Inflammatory macrophage treated with lipopolysaccharide for 4 hours (primary cell): ENCODE results near the gene RPL26.
"Not testable (repeated sequence)": the region's sequence is repeated elsewhere in the genome, so short reads cannot be mapped to it uniquely, and the experiment has no call there.

Experiments used
- DNase-seq: peaks from one replicate; pipeline ENCODE4 v3.0.0-alpha.2; 2020

RPL26 gene

DNA sequence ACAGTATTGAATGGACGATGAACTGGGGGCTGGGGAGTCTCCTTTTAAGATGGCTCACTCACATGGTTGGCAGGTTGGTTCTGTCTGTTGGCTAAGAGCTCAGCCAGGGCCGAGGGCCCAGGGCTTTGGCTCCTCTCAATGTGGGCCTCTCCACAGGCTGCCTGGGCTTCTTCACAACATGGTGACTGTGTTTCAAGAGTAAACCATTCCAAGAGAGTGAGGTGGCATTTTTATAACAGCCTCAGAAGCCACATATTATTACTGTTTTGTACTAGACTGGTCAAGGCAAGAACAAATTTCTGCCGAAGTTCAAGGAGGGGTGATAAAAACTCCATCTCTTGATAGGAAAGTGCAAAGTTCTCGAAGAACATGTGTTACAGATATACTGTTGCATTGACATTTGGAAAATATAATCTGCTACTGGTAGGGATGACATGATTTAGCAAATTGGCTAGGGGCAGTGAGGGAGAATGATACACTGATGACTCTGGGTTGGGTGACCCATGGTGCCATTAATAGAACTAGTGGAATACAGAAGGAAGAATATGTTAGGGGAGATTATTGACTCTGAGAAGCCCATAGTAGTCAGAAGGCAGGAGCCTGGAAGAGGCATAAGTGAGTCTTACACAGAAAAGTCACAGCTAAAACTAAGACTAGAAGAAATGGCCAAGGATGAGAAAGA, 20.2 kb downstream of the RPL26 start:
- no peak for DNase-seq

DNA sequence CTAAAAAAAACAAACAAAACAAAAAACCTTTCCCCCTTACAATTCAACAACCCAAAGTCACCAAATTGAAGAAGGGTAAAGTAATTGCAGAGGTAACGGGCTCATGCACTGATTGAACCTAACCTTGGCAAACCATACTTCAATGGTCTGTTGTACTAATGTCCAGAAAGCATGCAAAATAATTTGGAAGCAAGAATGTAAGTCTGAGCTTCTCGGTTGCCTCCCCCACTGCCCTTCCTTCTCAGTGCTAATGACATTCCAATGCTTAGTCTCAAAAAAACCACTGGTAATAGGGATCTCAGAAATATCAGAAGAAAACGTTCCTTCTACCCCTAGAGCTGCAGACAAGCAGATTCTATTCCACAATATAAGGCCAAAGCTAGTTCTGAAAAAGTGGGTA, 22.2 kb downstream of the RPL26 start:
- no peak for DNase-seq

DNA sequence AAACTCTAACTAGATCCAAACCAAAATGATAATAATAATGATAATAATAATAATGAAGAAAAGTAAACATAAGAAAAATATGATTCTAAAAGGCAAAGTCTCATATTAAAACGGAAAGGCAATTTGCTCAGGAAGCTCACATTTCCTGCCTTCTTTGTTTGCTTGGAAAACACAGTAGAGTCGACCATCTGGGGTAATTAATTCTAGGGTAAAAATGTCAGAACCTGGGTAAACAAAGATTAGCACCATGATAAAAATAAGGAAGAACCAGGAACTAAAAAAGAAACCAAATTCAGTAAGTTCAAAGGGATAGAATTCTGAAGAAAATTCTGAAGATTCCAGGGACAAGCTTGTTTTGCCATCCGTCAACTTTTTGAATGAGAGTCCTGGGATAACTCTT, 22.7 kb downstream of the RPL26 start:
- DNase-seq: no peak

DNA sequence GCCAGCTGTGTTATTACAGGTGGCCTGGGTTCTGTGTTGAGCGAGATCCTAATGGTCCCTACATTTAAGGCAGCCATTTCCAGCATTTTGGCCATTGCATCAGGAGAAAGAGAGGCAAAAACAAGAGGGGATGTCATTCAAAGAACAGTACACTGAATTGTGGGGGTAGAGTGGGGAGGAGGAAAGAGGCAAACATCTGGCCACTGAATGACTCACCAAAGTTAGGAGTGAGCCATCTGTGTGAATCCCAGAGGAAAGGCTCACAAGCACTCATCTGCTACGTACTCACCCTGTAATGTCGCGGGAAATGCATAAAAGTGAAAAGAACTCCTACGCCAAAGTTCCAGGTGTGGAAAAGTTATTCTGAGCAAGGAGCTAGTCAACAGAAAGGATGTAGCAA, 23.2 kb downstream of the RPL26 start:
- no peak for DNase-seq

DNA sequence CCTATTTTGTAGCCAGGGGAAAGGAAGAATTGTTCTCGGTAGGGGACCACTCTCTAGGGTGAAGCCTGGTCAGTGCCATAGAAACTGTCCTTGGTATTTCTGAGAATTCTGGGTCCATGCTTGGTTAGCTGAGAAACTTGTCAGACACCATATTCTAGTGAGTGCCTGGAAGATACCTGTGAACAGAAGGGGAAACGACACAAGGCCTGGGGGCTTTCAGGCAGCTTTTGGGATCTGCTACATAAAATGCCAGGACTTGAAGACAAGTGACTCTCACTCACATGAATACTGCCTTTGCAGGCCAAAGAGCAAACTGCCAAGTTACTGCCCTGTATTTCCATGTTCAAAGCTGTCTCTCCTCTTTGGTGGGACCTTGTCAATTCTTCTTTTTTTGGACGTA, 25.1 kb downstream of the RPL26 start:
- DNase-seq: no peak

DNA sequence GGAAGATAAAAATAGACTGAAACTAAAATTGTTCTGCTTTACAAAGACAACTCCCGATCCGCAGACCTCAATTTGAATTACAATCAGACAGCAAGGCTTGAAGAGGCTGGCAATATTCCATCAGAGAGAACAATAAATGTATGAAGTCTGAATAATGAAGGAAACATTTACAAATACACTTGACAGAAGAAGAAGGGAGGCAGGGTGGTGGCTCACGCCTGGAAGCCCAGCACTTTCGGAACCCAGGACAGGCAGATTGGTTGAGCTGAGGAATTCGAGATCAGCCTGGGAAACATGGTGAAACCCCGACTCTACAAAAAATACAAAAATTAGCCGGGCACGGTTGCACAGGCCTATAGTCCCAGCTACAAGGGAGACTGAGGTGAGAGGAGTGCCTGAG, 28.8 kb downstream of the RPL26 start:
- no peak for DNase-seq

DNA sequence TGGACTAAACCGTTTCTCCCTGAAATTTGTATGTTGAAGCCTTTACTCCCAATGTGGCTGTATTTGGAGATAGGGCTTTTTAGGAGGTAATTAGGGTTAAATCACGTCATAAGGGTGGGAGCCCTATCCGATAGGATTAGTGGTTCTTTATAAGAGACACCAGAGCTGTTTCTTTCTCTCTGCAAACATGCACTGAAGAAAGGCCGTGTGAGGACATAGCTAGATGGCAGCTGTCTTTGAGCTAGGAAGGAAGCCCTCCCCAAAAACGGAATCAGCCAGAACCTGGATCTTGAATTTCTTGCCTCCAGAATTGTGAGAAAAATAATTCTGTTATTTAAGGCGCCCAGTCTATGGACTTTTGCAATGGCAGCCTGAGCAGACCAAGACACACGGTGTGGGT, 29.3 kb downstream of the RPL26 start:
- DNase-seq: no peak

DNA sequence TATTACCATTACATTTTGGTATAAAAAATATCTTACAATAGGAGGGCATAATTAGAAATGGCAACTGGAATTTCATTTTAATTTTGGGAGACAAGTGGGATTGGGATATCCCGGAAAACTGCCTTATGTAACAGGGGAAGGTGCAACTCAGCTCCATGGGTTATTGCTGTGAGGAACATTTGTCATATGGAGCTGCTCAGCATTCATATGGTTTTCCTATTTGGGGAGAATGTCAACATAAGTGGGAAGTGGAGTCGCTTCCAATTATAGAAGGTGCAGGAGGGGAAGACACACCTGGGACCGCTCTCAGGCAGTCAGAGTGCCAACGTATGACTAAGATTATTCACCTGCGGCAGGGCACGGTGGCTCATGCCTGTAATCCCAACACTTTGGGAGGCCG, 32.7 kb downstream of the RPL26 start:
- no peak for DNase-seq

DNA sequence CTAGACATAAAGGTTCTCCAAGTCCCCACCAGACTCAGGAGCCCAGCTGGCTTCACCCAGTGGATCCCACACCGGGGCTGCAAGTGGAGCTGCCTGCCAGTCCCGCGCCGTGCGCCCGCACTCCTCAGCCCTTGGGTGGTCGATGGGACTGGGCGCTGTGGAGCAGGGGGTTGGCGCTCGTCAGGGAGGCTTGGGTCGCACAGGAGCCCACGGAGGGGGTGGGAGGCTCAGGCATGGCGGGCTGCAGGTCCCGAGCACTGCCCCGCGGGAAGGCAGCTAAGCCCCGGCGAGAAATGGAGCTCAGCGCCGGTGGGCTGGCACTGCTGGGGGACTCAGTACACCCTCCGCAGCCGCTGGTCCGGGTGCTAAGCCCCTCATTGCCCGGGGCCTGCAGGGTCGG, 36.0 kb downstream of the RPL26 start:
- not testable (repeated sequence) for DNase-seq

DNA sequence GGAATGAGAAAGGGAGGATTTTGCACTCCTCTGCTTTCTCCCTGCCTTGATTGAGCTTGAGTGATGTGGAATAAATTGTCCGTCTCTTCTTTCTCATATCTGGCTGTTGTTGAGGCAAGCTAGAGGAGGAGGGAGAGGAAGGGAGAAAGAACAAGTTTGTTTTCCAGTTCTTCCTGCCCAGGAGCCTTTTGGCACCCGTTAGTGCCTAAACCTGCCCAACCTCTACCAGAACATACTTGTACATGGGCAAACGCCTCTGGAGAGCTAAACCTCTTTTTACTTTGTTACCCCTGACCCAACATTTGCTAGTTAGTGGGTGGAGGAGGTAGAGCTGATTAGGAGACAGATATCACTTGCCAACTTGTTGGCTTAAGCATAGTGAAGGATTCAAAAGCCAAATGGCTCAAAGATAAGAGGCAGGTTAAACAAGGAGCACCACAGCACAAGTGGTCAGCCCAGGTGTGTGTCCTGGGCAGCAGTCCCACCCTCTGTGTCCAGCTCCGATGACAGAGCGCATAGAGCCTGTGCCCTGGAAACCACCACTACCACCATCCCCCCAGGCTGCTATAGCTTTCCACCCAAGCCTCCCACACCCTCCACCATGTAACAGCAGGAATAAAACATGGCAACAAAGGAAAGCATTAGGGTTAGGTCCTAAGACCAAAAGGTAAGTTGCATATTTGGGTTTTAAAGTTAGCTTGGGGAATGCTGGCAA, 36.9 kb downstream of the RPL26 start:
- no peak for DNase-seq

DNA sequence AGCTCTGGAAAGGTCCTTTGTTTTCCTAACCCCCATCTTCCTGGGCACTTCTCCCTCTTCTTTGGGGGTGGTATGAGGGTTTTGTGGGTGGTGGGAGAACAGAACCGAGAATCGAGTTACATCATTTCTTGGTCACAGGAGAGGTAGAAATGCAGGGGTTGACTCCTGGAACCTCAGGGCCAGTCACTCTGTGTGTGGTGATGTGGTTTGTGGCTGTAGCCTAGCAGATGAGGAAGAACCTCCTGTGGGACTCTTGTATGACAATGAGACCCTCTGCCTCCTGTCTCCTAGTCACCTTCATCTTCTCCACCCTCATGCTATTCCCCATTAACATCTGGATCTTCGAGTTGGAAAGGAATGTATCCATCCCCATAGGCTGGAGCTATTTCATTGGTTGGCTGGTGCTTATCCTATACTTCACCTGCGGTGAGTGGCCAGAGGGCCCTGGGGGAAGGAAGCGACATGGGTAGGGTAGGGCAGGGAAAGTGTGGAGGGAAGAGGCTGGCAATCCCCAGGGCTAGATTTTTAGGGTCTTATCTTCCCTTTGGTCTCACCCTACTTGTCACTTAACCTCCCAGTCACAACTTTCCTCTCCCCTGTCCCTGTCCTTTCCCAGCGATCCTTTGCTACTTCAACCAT, 37.8 kb downstream of the RPL26 start:
- no peak for DNase-seq

DNA sequence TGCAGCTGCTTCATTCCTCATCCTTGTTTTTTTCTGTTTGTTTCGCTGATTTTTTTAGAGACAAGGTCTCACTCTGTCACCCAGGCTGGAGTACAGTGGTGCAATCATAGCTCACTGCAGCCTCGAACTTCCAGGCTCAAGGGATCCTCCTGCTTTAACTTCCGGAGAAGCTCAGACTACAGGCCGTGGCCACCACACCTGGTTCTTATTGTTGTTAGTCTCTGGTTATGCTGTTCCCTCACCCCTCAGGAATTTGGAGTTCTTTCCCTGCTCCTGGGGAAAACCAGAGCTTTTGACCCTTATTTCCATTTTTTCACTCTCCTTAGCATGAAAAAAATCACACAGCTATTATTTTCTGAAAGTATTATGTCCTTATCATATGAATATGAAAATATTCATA, 41.5 kb downstream of the RPL26 start:
- DNase-seq: no peak

DNA sequence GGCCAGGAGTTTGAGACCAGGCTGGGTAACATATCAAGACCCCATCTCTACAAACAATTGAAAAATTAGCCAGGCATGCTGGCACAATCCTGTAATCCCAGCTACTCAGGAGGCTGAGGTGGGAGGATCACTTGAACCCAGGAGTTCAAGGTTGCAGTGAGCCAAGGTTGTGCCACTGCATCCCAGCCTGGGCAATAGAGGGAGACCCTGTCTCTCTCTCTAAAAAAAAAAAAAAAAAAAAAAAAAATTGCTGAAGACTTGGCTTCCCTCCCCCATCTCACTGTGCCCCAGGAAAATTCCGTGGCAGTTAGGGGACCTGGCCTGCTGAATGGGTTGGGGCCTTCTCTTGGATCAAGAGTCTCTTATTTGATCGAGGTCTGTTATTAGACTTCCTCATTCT, 43.5 kb downstream of the RPL26 start, which contains the start of gene ODF4:
ODF4 (plus strand) TSS at position 301 of the 400 bp plus-strand sequence. CDS start 212 bp downstream, outside the sequence.
- no peak for DNase-seq

DNA sequence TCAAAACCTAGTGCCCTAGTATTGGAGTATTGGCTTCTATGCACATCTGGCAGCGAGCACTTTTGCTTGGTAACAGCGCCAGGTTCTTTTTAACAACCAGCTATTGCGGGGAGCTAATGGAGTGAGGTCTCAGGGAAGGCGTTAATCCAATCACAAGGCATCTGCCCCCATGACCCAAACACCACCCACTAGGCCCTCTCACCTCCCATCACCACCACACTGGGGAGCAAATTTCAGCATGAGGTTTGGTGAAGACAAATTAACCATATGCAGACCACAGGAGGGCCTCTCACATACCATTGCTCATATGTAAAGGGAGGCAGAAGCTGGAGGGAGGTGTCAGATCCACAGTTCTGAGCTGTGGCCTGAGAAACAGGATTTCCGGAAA, 44.2 kb downstream of the RPL26 start:
- no peak for DNase-seq

DNA sequence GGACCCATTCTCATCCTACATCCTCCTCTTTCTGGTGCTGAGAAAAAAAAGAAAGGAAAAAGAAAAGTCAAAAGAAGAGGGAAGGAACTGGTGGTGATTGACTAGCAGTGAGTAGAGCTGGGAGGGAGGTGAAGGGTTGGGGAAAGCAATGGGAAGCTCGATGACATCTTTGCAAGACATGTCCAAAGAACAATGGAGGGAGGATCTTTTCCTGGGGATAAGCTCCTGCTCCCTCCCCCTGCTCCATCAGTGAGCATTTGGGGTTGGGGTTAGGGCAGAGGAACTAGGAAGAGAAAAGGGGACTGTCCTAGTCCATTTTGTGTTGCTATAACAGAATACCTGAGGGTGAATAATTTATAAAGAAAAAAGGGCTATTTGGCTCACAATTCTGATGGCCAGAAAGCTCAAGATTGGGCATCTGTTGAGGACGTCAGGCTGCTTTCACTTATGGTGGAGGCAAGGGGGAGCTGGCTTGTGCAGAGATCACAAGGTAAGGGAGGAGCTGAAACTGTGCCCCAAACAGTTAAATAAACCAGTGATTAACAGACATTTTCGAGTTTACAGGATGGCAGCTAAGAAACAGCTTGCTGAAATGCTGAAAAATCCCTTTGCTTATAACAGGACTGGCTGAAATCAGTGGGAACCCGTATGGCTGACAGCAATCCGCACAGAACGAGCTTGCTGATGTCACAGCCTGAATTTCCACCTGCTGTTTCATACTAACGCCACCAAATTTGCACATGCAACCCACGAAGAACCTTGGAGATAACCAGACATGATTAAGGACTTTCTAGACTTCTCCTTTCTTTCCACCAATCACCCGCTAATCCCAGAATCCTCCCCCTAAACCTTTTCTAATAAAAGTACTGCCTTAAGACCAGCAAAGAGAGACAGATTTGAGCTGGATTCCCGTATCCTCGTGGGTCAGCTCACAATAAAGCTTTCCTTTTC, 44.9 kb downstream of the RPL26 start:
- DNase-seq: peak; percentile 74

DNA sequence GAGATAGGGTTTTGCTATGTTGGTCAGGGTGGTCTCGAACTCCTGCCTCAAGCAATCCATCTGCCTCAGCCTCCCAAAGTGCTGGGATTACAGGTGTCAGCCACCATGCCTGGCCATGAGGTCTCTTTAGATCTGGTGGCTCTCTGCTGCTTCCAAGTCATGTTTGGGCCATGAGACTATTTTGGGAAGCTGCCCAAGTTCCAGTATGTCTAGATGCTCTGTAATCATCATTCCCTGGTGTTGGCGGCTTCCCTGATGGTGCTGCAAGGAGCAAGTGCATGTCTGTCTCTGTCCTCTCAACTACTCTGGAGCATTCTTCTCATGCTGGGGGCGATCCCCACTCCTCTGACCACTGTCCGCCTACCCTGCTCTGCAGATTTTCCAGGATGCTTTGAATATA, 49.7 kb downstream of the RPL26 start:
- DNase-seq: no peak

DNA sequence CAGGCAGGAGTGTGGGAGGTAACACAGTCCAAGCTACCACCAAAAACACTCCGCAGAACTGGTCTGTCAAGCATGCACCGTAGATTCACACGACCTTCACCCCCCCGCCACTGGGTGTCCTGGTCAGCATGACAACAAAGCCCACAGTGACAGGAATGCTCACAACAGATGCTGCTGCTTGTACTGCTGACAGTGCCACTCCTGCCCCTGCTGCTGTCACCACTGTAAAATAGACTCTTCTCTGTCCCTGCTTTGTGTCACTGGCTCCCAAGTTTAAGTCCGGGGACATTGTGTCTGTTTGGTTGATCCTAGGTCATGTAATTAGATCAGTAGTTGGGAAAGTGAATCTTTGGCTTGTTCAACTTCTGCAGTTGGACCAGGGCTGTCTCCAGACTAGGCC, 50.3 kb downstream of the RPL26 start:
- no peak for DNase-seq

DNA sequence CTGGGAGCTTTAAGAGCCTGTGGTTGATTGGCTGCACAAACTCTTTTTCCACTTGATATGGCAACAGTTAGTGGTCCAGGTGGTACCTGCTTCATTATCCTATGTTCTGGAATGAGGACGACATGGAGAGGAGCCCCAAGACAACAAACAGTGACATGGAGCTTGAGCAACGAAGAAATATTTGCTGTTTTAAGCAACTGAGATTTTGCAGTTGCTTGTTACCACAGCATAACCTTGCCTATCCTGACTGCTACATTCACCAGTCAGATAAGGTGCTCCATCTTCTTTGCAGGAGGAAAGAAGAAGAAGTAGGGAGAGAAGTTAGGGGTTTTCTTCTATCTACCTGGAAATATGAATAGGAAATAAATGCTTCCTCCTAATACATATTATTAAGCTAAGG, 50.9 kb downstream of the RPL26 start:
- no peak for DNase-seq
